Measurements from ENCODE around the gene CYB5D1. TPM values are rescaled to one million over a fixed set of nuclear protein-coding genes. Genes with fewer than 3 reads are reported as not detected.

The CYB5D1 gene
- total RNA-seq, 4 donors from 2014 or later = 14.9 to 29.5 (median 23.5) TPM

GRCh38 chr17:7816926-7817642 lies 40.7 kb upstream of the CYB5D1 start:
- Histone ChIP-seq H3K4me1 (no peaks in the 10 kb centered on the region), H3K36me3 (no peaks in the 10 kb centered on the region), H3K4me3 (replicated peaks in 1 of 3) (no peak overlapping the region), H3K27ac (no peak overlapping the region), H3K27me3 (no peaks in the 10 kb centered on the region), H3K9me3 (no peaks in the 10 kb centered on the region)
- intact Hi-C loops (cut with DNase I) = no loop called here
- DNase-seq = no peak
- WGBS, 2 donors = 92 to 94% methylated on average over 7 to 10 of the region's 10 CpGs
- TF ChIP-seq CTCF (IDR thresholded peaks at IDR 0.05) = no peak
- no peak for TF ChIP-seq POLR2A (IDR thresholded peaks at IDR 0.05)

- Histone ChIP-seq H3K27me3 (no peaks in the 10 kb centered on the region), H3K4me3 (replicated peaks in 1 of 3) (no peak overlapping the region), H3K4me1 (no peaks in the 10 kb centered on the region), H3K27ac (no peak overlapping the region), H3K9me3 (no peaks in the 10 kb centered on the region), H3K36me3 (no peaks in the 10 kb centered on the region)
- no peak for DNase-seq
- intact Hi-C loops (cut with DNase I) = no loop called here
- TF ChIP-seq POLR2A (IDR thresholded peaks at IDR 0.05) (no peak), CTCF (IDR thresholded peaks at IDR 0.05) (no peak)
- WGBS, 2 donors = 87 to 93% methylated on average over 4 to 9 of the region's 9 CpGs
These were observed 40.2 kb upstream of the CYB5D1 start for GRCh38 chr17:7817643-7817964.

GRCh38 chr17:7818026-7818425 lies 39.8 kb upstream of the CYB5D1 start:
- 71 to 88% methylated on average over 8 to 10 of the region's 10 CpGs for WGBS, 2 donors
- no peaks in the 10 kb centered on the region for H3K4me1 ChIP-seq
- intact Hi-C loops (cut with DNase I) = no loop called here
- H3K4me3 ChIP-seq (replicated peaks in 1 of 3) = no peak overlapping the region
- DNase-seq = no peak
- no peaks in the 10 kb centered on the region for H3K36me3 ChIP-seq
- TF ChIP-seq CTCF (IDR thresholded peaks at IDR 0.05) (no peak), POLR2A (IDR thresholded peaks at IDR 0.05) (no peak)
- H3K27me3 ChIP-seq = no peaks in the 10 kb centered on the region
- H3K9me3 ChIP-seq = no peaks in the 10 kb centered on the region
- H3K27ac ChIP-seq = no peak overlapping the region

GRCh38 chr17:7818746-7819645 lies 38.8 kb upstream of the CYB5D1 start:
- H3K27me3 ChIP-seq = no peaks in the 10 kb centered on the region
- 88 to 89% methylated on average over 23 to 25 of the region's 27 CpGs for WGBS, 2 donors
- DNase-seq = no peak

More at GRCh38 chr17:7818746-7819645, 38.8 kb upstream of the CYB5D1 start:
- H3K9me3 ChIP-seq = no peaks in the 10 kb centered on the region
- no peak overlapping the region for H3K4me3 ChIP-seq (replicated peaks in 1 of 3)
- no peaks in the 10 kb centered on the region for H3K36me3 ChIP-seq
- TF ChIP-seq POLR2A (IDR thresholded peaks at IDR 0.05) = no peak
- no peak for TF ChIP-seq CTCF (IDR thresholded peaks at IDR 0.05)
- H3K4me1 ChIP-seq = no peaks in the 10 kb centered on the region
- H3K27ac ChIP-seq = no peak overlapping the region
- intact Hi-C loops (cut with DNase I) = no loop called here

All from thyroid gland (tissue), 4 donors.